ENCODE results near the gene THAP3. TPM values are rescaled to one million over a fixed set of nuclear protein-coding genes. Genes with fewer than 3 reads are reported as not detected.

THAP3 gene
- total and polyA plus RNA-seq, 2 of the 8 experiments (the other 6 are each of a cell fraction or from before 2014, with no cell fraction given): 8.2 to 15.3 TPM

GRCh38 chr1:6578624-6579373 is 45.9 kb upstream of the THAP3 start:
- Histone ChIP-seq H3K79me2 (ENCODE audit: control insufficient read depth in 1 of 2, insufficient read depth in 2 of 2, low read length in 2 of 2) (peaks cover 0 to 13% of the 10 kb centered on the region in 2 experiments; a peak in 1 of 4 replicates), H2AFZ (ENCODE audit: low read length) (peak overlapping the region; percentile 34; the same call in 1 of the 2 replicates), H3K18ac (ENCODE audit: extremely low read depth, low read length) (0 out of 2 replicates have a peak overlapping the region, but pooled peaks have one; percentile 15), H3K4me3 (ENCODE audit: extremely low read depth in 1 of 4, insufficient read depth in 2 of 4, low read depth in 3 of 4, low read length in 4 of 4) (peak overlapping the region in 1 of 4 experiments; percentile 72; a peak in 3 of 8 replicates), H2BK20ac (ENCODE audit: low read length) (no peak overlapping the region), H3K23me2 (ENCODE audit: low read depth, low read length) (peaks cover 5% of the 10 kb centered on the region), H3K27ac (ENCODE audit: low read depth, low read length) (peak overlapping the region; percentile 6; the same call in 1 of the 2 replicates), H3K4ac (replicated peaks; ENCODE audit: insufficient read length, low read depth, low read length) (peak overlapping the region; percentile 40), H3K79me1 (ENCODE audit: low read depth, low read length) (peaks cover 5% of the 10 kb centered on the region), H2BK15ac (ENCODE audit: low read length) (peak overlapping the region; percentile 24; the same call in 1 of the 2 replicates), H3K23ac (ENCODE audit: insufficient read length) (no peak overlapping the region), H3K4me1 (replicated peaks in 1 of 4; ENCODE audit: control insufficient read depth in 3 of 4, insufficient read depth in 4 of 4, low read length in 3 of 4) (peaks cover 0 to 17% (median 15%) of the 10 kb centered on the region in 4 experiments; a peak in 6 of 7 replicates), H4K91ac (replicated peaks; ENCODE audit: insufficient read length, low read length) (peak overlapping the region; percentile 52), H4K20me1 (replicated peaks in 1 of 2; ENCODE audit: control insufficient read depth in 1 of 2, insufficient read depth in 2 of 2, low read length in 2 of 2) (peaks cover 0 to 12% of the 10 kb centered on the region in 2 experiments), H3K14ac (ENCODE audit: insufficient read length) (no peak overlapping the region), H2AK5ac (ENCODE audit: low read depth, low read length) (peak overlapping the region; percentile 68), H2BK120ac (replicated peaks; ENCODE audit: low read depth, low read length) (no peak overlapping the region), H3K4me2 (ENCODE audit: insufficient read depth in 1 of 2, low read depth in 2 of 2, low read length in 2 of 2) (peak overlapping the region; percentile 70 to 87), H3K56ac (replicated peaks; ENCODE audit: insufficient read length, low read depth, low read length) (no peak overlapping the region), H4K5ac (ENCODE audit: insufficient read length, low read depth, low read length) (no peak overlapping the region), H3K36me3 (ENCODE audit: control insufficient read depth in 2 of 4, insufficient read depth in 4 of 4, low read length in 3 of 4) (no peaks in the 10 kb centered on the region), H3K27me3 (replicated peaks in 1 of 4; ENCODE audit: control insufficient read depth in 3 of 4, extremely low read depth in 1 of 4, insufficient read depth in 3 of 4, low read length in 3 of 4) (no peaks in the 10 kb centered on the region; a peak in 2 of 7 replicates), H3K9ac (replicated peaks in 1 of 4; ENCODE audit: extremely low read depth in 1 of 4, low read depth in 3 of 4, low read length in 3 of 4) (0 out of 7 replicates have a peak overlapping the region, but pooled peaks of 1 of the 4 experiments have one; percentile 8), H4K8ac (ENCODE audit: extremely low read depth, insufficient read depth, low read length) (peak overlapping the region; percentile 72), H3K9me3 (ENCODE audit: insufficient read depth in 2 of 2, low read depth in 1 of 2, low read length in 1 of 2) (no peaks in the 10 kb centered on the region), H2BK12ac (ENCODE audit: low read depth, low read length) (peak overlapping the region; percentile 32), H2BK5ac (ENCODE audit: low read depth, low read length) (no peak overlapping the region; the same call in 1 of the 2 replicates)
- CTCF ChIA-PET (ENCODE audit: partially characterized antibody): interaction anchor here (1.7 to 4.3 kb wide), 2 partner anchors 9 to 25 kb away, joined by 3 to 23 read pairs; partner anchors contain the start of genes NOL9 and TAS1R1
- WGBS, 2 experiments (ENCODE audit: extremely low coverage in 1 of 2, insufficient coverage in 1 of 2, insufficient read length in 1 of 2, insufficient replicate concordance in 2 of 2, low coverage in 1 of 2, low lambda C conversion rate in 2 of 2, missing lambda C conversion rate in 1 of 2): 88% methylated on average over 14 of the region's 14 CpGs; no CpG with 5 or more reads in 1 of the 2 experiments
- no peak for DNase-seq (ENCODE audit: low read depth in 1 of 2, low spot score in 2 of 2)
- POLR2A ChIA-PET (ENCODE audit: partially characterized antibody): interaction anchor here (1.1 to 17.4 kb wide), 4 partner anchors 9 to 53 kb away, joined by 5 to 196 read pairs (median 7); partner anchors contain the start of genes KLHL21, NOL9 and TAS1R1
- no peak for FAIRE-seq
- TF ChIP-seq SUZ12 (IDR thresholded peaks at IDR 0.05; ENCODE audit: low read length) (no peak), EGR1 (IDR thresholded peaks at IDR 0.05; ENCODE audit: borderline replicate concordance, low read depth, low read length) (no peak), CEBPB (IDR thresholded peaks at IDR 0.05; ENCODE audit: low read depth, low read length) (no peak), POLR2AphosphoS5 (IDR thresholded peaks at IDR 0.05; ENCODE audit: low read depth, low read length) (no peak), HDAC6 (IDR thresholded peaks at IDR 0.05; ENCODE audit: low read depth, low read length) (no peak), TBP (IDR thresholded peaks at IDR 0.05; ENCODE audit: low read depth, low read length) (no peak), CTBP2 (IDR thresholded peaks at IDR 0.05; ENCODE audit: borderline replicate concordance, insufficient read depth, insufficient read length, low read length) (no peak), TAF7 (optimal IDR thresholded peaks at IDR 0.05; ENCODE audit: borderline replicate concordance, low read depth, low read length) (no peak)
- TF ChIP-seq, protein P1, sequence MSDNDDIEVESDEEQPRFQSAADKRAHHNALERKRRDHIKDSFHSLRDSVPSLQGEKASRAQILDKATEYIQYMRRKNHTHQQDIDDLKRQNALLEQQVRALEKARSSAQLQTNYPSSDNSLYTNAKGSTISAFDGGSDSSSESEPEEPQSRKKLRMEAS (IDR thresholded peaks at IDR 0.05): no peak
- TF ChIP-seq, protein P2, sequence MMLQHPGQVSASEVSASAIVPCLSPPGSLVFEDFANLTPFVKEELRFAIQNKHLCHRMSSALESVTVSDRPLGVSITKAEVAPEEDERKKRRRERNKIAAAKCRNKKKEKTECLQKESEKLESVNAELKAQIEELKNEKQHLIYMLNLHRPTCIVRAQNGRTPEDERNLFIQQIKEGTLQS (IDR thresholded peaks at IDR 0.05; ENCODE audit: insufficient read depth, low read depth, low read length): no peak

Measured in H1 (cell line).